Limb (tissue), 2 donors: Measurements from ENCODE around the gene DOCK4.

Source experiments
- DNase-seq, 2 donors: peaks; one replicate each; pipeline ENCODE4 v3.0.0-alpha.2; 2016; ENCODE audit errors: extremely low spot score in 2 of 2

Gene DOCK4

DNA sequence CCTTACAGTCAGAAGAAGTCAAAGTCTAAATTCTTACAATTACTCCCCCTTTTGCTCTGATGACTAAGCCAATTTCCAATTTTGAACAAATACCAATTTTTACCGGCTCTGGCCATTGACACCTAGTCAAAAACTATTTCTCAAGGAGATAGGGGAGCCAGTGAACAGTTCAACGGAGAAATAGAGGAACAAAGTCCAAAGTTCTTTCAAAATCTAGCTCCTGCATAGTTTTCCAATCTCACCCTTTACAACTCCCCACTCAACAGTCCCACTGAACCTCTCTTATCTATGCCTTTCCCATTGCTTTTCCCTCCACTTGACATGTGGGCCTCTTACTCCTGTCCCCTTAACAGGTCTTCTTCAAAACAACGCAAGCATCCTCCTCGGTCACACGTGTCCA lies 192.9 kb downstream of the DOCK4 start:
- no peak for DNase-seq

DNA sequence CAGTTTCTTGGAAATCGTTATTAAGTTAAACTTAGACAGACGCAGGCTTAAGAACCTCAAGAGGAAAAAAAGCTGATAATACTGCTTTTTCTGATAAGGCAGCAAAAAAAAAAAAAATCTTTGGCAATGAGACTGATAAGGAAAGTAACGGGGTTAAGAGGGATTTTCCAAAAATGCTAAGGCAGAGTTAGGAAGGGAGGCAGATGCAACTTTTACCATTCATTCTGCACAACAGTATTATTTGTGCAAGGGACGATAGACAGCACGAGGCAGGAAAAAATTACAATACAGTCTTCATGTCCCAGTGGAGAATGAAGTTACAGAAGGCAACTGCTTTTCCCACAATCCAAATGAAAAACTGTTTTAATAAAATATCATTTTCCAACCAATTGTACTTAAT lies 194.0 kb downstream of the DOCK4 start:
- DNase-seq: no peak

DNA sequence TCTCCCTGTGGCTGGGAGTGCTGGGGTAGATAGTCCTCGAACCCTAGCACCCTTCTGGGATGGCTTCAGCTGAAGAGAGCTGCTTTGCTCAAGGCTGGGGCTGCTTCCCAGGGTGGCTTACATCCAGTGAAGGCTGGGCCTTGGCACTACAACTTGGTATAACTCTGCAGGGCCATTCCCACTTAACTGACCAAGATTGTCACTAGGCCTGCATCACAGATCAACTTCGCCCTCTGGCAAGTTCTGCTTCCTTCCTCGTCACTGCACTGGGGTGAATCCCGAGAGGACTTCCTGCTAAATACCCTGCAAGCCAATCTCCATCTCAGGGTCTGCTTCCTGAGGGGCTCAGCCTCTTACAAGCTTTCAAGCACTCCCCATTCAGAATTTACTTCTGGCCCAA lies 195.2 kb downstream of the DOCK4 start:
- no peak for DNase-seq

DNA sequence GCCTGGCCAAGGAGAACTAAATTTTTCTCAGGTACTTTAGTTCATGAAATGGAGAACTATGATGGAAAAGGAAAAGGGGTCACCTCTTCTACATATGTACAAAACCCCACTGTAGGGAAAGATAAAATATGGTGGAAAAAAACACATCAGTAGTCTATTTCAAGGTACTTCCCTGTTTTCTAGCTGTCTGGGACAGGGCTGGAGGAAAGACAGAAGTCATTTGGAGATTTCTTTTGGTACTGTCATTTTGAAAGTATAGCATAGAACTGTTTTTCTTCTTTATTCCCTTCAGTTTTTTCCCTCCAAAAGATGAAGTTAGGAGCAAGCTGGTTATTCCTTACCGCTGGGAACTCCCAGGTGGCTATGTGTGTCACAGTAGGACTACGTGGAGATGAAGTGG lies 196.1 kb downstream of the DOCK4 start:
- DNase-seq: no peak

DNA sequence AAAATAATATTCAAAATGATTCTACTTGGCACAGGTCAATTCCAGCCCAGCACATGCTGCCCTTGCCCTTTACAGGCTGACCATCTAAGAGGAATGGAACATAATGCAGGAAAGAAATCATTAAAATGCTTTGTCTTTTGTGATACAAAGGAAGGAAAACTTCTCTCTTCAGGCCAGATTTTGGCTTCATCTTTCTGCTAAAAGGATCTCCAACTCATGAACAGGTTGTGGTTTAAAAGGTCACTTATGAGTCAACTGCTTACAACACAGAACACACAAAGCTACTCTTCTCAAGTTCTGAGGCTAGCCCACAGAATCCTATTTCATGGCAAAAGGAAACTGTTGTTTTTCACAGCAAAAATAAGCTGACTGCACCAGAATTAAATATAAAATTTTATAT lies 197.1 kb downstream of the DOCK4 start:
- DNase-seq: no peak

DNA sequence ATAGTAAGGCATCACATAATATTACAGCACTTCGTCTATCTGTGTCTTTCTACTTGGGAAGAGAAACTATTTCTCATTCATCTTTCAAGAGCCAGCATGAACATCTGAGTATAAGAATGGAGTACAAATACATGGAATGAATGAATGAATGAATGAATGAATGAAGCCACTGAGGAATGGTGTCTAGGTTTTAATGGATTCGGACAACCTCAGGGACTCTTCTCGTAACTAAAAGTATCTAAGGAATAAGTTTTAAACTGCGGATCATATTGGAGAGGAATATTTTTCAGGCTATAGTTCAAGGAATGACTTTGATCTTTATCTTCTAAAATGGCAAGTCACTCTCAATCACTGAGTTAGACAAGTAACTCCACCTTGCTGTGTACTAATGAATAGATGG lies 199.0 kb downstream of the DOCK4 start:
- no peak for DNase-seq

DNA sequence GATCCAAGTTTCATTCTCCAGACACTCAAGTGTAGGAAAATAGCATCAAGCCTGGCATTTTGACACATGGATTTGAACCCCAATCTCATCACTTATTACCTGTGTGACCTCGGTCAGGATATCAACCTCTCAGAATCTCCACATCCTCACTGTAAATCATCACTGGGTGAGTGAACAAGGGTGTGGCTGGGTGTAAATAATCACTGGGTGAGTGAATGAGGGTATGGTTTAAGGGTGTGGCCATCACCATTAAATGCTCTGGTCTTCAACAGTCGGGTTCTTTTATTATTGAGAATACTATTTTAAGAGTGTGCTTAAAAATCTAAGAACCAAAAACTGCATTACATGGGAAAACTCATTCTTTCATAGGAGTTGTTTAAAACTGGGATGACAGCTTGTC lies 200.1 kb downstream of the DOCK4 start:
- DNase-seq: no peak

DNA sequence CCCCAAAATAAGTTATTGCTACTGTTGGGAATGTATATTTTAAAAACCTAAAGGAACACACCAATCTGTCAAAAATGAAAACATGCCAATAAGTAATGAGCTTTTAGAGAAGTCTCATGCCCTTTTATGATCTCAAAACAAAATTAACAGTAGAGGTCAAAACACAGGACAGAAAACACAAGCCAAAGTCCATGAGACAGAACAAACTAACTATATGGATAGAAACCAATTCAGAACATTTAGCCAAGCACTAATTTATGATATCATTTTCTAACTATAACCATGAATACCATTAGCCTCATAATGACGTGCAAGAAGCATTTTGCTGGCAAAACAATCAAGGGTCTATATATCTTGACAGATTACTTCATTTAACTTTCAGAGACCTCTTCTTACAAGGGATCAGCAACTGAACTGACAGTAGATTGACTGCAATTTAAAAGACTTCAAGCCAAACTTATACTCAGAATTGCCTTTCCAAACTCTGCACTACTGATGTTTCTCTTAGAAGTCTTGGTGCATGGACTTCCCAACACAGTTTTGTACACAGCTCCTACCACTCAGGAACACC lies 200.9 kb downstream of the DOCK4 start:
- no peak for DNase-seq

DNA sequence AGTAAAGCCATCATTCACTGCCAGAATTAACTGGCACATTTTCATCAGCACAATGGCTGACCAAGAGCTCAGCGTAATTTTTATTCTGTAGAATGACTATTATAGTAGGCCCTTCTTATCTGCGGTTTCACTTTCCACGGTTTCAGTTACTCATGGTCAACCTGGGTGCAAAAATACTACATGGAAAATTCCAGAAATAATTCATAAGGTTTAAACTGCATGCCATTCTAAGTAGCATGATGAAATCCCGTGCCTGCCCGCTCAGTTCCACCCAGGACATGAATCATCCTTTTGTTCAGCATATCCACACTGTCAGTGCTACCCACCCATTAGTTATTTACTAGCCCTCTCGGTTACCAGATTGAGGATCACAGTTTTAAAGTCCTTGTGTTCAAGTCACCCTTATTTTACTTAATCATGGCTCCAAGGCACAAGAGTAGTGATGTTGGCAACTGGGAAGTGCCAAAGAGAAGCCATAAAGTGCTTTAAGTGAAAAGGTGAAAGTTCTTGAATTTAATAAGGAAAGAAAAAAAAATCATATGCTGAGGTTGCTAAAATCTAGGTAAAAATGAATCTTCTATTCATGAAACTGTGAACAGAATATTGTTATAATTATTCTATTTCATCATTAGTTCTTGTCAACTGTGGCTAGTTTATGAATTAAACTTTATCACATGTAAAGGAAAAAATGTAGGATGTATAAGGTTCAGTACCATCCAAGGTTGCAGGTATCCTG lies 204.9 kb downstream of the DOCK4 start:
- DNase-seq: no peak

DNA sequence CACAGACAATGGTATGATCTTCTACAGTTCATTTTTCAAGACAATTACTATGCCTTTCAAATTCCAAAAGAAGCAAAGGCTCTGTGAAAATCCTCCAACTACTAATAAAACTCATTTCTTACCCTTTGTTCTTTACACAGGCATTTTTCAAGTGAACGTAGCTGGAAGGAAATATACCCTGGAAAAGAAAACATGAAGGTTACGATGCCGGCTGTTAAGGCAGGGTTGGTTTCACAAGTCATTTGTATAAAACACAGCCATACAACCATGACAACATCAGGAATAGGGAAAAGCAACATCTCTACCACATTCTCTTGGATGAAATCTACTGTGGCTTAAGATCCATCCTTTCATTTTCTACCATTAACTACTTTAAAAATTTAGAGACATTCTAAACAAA lies 207.9 kb downstream of the DOCK4 start:
- no peak for DNase-seq

DNA sequence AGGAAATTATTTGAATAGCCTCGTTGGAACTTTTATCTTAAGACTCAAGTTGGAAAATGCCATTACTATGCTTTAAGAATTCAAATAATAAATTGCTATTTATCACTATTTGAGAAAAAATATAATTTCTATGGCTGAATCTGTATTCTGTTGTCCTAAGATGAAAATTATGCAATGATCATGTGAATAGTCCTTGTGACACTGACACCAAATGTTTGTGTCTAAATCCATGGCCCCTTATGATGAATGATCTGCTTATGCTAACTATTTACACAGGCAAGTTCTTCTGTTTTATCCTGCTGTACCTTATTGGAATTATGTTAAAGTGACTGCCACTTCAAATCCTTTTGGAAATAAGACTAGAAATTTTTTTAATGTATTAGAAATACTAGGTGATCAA lies 208.7 kb downstream of the DOCK4 start:
- no peak for DNase-seq

DNA sequence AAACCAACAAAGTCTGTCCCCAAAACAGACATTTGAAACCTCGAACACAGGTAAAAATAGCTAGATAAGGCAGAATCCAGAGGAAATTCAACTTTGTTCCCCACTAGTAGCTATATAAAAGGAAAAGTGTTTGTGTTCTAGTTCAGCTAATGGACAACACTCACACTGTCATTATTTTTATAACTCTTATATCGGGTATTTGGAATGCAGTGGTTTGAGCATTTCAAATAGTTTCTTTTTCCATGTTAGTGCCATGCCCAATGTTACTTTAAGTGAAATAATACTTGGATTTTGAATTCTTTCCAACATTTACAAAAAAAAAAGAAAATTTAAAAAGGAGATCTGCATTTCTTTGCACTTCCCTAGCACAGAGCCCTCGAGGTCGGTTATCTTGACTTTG lies 213.6 kb downstream of the DOCK4 start:
- DNase-seq: no peak

DNA sequence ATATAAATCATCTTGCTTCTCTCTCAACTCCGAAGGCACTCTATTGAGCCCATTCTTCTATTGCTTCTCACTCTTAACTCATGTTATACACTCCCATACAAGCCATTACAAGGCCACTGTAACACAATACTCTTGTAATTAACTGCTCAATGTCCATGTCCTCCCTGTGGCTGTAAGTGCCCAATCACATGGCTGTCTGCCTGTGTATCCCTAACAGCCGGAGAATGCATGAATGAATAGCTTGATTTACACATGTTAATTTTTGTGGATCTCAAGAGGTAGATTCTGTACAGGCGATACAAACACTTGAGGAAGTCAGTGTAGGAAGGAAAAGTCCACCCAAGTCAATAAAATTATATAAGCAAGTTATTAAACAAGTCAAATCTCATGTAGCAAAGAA lies 215.6 kb downstream of the DOCK4 start:
- DNase-seq: no peak

DNA sequence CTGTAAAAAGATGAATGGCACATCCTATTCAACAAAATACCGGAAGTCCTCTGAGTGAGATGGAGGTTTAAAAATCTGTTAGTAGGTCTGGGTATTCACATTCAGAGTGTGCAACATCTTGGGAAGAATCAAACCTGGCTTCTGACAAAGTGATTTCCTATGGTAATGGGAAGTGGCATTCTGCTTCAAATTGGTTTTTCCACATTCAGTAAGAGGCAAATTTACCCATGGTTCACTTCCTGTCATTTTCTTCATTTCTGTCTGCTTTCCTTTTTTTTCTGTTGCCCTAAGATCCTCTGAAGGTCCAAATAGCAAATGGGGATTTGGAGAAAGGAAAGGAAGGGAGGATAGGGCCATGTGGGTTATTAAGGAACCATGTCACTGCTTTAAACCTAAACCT lies 218.3 kb downstream of the DOCK4 start:
- no peak for DNase-seq

DNA sequence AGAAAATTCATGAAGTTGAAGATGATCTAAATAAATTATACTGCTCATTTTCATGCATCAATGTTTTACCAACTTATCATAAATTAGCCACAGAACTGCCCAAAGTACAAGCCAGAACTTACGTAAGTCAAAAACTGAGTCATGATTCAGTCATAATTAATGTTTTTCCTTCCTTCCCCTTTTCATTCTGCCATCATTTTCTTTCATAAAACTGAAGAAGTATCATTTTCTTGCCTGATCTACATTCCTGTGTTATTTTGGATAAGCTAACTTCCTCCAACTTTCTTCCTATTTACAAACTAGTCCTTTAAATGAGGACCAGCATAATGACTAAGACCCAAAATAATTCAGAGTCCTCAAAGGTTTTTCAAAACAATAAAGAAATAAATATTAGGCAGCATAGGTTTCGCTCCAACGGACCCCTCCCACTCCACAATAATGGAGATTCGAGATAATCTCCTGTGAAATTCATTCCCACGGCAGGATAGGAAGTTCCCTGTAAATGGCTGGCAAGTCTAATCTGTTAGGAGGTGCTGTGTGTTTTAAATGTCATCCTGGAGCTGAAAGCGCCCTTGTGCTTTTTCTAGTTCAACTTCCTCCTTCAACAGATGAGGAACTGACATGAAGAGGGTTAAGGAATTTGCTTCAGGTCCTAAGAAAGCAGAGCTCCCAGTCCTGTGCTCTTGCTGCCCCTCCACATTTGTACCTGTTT lies 218.9 kb downstream of the DOCK4 start:
- no peak for DNase-seq

DNA sequence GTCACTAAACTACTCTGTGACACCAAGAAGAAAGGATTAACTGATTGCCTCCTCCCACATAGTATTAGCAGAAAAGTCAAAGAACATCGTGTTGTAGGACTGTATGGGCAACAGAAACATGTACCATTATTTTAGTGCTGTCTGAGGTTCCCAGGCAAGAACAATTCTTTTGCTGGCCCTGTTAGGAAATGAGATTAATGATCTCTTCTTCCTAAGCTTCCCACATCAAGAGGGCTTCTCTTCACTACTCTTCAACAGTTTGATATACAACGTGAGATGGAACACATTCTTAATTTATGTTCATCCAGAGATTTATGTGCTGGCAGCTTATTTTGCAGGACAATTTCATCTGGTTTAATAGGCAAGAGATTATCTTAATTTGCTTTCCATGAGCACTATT lies 219.6 kb downstream of the DOCK4 start:
- DNase-seq: no peak

DNA sequence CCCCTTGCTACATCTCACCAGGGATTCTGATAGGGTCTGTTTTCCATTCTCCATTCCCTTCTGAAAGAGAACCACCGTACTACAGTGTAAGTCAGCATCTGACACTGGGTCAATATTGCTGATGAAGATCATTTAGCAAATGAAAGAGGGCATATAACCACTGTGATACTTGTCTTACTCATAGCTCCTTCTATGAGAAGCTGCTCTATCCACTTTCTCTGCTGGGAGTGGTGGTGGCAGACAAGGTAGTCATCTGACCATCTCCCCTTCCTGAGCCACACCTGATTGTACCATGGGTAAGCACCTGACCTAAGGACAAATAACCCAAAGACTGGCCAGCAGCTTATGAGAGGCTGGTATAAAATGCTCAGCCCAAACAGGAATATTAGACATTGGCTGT lies 220.4 kb downstream of the DOCK4 start:
- DNase-seq: no peak

DNA sequence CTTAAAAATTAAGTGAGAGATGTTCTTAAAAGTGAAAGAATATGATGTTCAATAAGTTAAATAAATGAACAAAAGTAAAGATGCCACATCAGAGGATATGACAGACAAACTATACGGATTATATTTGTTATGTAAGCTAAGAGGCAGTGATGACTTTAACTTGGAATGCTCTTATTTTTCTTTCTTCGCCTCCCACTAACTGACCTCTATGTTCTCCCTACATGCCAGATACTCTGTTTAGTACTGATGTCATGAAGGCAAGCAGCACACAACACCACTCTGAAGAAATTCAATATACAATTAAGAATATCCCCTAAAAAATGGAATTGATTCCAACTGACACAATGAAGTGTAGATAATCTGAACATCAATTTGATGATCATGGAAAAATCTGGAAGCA lies 223.4 kb downstream of the DOCK4 start:
- no peak for DNase-seq

DNA sequence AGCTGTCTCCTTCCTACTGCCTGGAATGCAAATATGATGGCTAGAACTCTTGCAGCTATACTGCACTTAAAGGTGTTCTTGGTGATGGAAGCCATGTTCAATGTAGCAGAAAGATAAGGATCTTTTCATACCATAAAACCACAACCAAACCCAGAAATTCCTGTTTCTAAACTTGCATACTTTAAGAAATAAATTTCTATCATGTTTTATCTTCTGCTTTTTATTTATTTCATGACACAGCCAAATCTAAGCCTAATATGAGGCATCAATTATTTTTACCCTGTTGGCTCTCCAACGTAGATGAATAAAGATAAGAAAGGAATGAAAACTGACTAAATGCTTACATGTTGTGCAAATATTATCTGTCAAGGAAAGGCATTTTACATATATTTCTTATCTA lies 224.1 kb downstream of the DOCK4 start:
- DNase-seq: no peak

DNA sequence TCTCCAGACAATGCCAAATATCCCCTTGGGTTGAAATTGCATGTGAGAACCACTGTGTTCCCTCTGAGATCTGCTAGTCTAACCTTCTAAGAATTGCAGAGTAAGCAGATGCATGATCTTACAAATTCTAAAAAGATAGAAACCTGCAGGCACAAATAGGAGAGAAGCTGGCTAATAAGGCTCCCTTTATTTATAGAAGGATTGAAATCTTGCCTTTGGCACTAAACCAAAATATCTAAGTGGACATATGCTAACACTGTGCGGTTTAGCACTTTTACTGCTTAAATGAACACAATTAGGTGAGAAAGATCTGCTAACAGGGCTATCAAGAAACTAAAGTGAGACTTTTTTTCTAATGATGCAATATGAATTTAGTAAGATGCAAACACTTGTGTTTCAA lies 225.5 kb downstream of the DOCK4 start:
- no peak for DNase-seq

DNA sequence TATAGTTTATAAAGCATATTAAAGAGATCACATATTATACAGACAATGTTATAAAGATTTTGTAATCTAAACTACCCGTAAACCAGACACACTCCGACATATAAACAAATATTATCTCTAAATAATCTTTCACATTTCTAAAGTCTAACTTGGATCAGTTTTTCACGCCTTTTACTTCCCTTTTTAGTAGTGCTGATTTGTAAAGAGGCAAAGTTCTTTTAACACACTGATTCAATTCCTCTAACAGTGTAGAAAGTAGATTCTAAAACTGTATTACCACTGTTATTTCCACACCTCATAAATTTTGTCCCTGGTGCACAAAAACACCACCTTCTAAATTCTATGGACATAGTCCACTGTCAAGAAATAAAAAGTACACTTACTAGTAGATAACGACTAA lies 230.9 kb downstream of the DOCK4 start:
- no peak for DNase-seq

DNA sequence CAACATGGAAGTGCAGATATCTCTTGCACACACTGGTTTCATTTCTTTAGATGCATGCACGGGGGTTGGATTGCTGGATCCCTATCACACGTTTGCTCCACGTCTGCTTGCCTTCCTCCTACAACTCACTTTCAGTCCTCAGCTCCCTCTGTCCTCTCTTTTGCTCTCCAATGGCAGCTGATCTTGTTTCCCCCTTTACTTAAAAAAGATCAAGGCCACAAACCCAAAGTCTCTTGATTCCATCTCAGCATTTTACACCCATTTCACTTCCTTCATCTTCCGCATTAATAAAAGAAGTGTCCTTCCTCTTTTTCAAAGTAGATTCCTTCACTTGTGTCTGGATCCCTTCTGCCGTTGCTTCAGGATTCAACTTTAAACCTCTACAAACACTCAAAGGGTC lies 245.2 kb downstream of the DOCK4 start:
- no peak for DNase-seq

DNA sequence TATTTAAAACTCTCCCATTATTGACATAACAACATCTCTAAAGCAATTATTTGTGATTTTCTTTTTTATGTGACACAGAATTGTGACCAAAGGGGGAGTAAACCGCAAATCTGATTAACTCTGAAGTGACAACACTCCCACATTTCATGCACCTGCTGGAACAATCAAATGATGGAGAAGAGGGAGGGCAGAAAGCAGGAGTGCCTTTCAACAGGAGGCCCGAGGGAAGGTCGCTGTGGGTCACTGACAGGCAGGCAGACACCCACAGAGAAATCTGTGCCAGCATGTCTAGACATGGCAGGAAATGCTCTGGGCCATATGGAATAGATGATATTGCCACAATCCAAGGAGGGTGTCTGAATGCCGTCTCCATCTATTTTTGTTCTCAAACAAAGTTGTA lies 247.3 kb downstream of the DOCK4 start:
- DNase-seq: no peak
